Esophagus muscularis mucosa (tissue), 3 donors: ENCODE measurements around the gene PEX11G.

ENCODE experiments used
- CTCF ChIP-seq, 3 experiments: fragments of 200-600 bp in 2 of 3; fragments of 450-650 bp in 1 of 3; sonication (generic) in 2 of 3; IDR thresholded peaks; one replicate each; pipeline ENCODE4 v1.5.1; 2017 to 2019; ENCODE audit warnings: antibody characterized with exemption in 3 of 3, mild to moderate bottlenecking in 2 of 3, moderate library complexity in 1 of 3
- POLR2A ChIP-seq: fragments of 450-650 bp; IDR thresholded peaks from one replicate; pipeline ENCODE4 v1.6.1; 2017; ENCODE audit warnings: antibody characterized with exemption, moderate library complexity, mild to moderate bottlenecking, low read depth

GRCh38 chr19:7455600-7456296, 33.1 kb downstream of the PEX11G start:
- TF ChIP-seq CTCF (IDR thresholded peaks at IDR 0.05) (no peak), POLR2A (no peak)
